ENCODE measurements around the gene MTHFSD. TPM values are rescaled to one million over a fixed set of nuclear protein-coding genes. Genes with fewer than 3 reads are reported as not detected.

The MTHFSD gene
- total RNA-seq, 1 experiment from 2014 or later = 15.7 TPM

DNA sequence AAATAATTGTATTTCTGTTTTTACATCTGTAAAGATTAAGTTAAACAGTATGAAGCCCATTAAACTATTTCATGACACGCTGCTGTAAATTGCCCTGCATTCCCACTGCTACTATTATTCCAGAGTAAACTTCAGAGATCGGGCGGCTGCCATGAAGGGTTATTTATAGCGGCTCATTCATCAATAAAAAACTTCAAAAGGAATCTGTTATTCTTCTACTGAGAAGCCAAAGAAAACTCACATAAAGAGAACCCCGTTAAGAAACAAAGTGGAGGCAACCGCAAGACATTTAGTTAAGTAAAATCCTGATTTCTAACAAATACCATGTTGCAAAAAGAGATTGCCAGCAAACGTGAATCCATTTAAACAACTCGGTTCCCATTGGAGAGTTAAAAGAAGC is 39.7 kb upstream of the MTHFSD start:
- ChIA-PET POLR2A (no interaction called here), CTCF (interaction anchor here (2.4 kb wide), 1 partner anchor 279 kb away, joined by 11 read pairs; no protein-coding TSS in a partner anchor)
- Mint-ChIP-seq H3K4me3 (no peak overlapping the region), H3K9me3 (peaks cover 9% of the 10 kb centered on the region), H3K36me3 (no peaks in the 10 kb centered on the region), H3K4me1 (peaks cover 4% of the 10 kb centered on the region; the same call in 1 of the 2 replicates), H3K27me3 (ENCODE audit: low read depth) (peaks cover 3% of the 10 kb centered on the region; the same call in 1 of the 2 replicates), H3K27ac (no peak overlapping the region)
- ATAC-seq (no peak), DNase-seq (ENCODE audit: low spot score) (no peak)
- no peak for TF ChIP-seq GRHL2 (CRISPR knock-in tag; IDR thresholded peaks at IDR 0.05; ENCODE audit: insufficient replicate concordance, severe bottlenecking)
- no peak for TF ChIP-seq ZNF138 (CRISPR knock-in tag; conservative IDR thresholded peaks at IDR 0.05)
- TF ChIP-seq TCF7 (CRISPR knock-in tag; IDR thresholded peaks at IDR 0.05; ENCODE audit: low read depth) = no peak
- no peak for TF ChIP-seq NFYB (CRISPR knock-in tag; conservative IDR thresholded peaks at IDR 0.05; ENCODE audit: low read depth)
- TF ChIP-seq, protein P1, sequence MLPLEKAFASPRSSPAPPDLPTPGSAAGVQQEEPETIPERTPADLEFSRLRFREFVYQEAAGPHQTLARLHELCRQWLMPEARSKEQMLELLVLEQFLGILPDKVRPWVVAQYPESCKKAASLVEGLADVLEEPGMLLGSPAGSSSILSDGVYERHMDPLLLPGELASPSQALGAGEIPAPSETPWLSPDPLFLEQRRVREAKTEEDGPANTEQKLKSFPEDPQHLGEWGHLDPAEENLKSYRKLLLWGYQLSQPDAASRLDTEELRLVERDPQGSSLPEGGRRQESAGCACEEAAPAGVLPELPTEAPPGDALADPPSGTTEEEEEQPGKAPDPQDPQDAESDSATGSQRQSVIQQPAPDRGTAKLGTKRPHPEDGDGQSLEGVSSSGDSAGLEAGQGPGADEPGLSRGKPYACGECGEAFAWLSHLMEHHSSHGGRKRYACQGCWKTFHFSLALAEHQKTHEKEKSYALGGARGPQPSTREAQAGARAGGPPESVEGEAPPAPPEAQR (CRISPR knock-in tag; IDR thresholded peaks at IDR 0.05) = no peak
- TF ChIP-seq, protein P2, sequence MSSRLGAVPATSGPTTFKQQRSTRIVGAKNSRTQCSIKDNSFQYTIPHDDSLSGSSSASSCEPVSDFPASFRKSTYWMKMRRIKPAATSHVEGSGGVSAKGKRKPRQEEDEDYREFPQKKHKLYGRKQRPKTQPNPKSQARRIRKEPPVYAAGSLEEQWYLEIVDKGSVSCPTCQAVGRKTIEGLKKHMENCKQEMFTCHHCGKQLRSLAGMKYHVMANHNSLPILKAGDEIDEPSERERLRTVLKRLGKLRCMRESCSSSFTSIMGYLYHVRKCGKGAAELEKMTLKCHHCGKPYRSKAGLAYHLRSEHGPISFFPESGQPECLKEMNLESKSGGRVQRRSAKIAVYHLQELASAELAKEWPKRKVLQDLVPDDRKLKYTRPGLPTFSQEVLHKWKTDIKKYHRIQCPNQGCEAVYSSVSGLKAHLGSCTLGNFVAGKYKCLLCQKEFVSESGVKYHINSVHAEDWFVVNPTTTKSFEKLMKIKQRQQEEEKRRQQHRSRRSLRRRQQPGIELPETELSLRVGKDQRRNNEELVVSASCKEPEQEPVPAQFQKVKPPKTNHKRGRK (CRISPR knock-in tag; IDR thresholded peaks at IDR 0.05; ENCODE audit: borderline replicate concordance) = no peak
- TF ChIP-seq ZNF317 (CRISPR knock-in tag; IDR thresholded peaks at IDR 0.05; ENCODE audit: borderline replicate concordance, low read depth) = no peak
- TF ChIP-seq, protein P3, sequence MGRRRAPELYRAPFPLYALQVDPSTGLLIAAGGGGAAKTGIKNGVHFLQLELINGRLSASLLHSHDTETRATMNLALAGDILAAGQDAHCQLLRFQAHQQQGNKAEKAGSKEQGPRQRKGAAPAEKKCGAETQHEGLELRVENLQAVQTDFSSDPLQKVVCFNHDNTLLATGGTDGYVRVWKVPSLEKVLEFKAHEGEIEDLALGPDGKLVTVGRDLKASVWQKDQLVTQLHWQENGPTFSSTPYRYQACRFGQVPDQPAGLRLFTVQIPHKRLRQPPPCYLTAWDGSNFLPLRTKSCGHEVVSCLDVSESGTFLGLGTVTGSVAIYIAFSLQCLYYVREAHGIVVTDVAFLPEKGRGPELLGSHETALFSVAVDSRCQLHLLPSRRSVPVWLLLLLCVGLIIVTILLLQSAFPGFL (CRISPR knock-in tag; IDR thresholded peaks at IDR 0.05; ENCODE audit: borderline replicate concordance) = no peak
- no peak for TF ChIP-seq NR3C1 (CRISPR knock-in tag; conservative IDR thresholded peaks at IDR 0.05; ENCODE audit: low read depth)
- TF ChIP-seq FOXK1 (CRISPR knock-in tag; IDR thresholded peaks at IDR 0.05) = no peak
- TF ChIP-seq, protein P4, sequence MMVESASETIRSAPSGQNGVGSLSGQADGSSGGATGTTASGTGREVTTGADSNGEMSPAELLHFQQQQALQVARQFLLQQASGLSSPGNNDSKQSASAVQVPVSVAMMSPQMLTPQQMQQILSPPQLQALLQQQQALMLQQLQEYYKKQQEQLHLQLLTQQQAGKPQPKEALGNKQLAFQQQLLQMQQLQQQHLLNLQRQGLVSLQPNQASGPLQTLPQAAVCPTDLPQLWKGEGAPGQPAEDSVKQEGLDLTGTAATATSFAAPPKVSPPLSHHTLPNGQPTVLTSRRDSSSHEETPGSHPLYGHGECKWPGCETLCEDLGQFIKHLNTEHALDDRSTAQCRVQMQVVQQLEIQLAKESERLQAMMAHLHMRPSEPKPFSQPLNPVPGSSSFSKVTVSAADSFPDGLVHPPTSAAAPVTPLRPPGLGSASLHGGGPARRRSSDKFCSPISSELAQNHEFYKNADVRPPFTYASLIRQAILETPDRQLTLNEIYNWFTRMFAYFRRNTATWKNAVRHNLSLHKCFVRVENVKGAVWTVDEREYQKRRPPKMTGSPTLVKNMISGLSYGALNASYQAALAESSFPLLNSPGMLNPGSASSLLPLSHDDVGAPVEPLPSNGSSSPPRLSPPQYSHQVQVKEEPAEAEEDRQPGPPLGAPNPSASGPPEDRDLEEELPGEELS (CRISPR knock-in tag; IDR thresholded peaks at IDR 0.05) = no peak
- TF ChIP-seq, protein P5, sequence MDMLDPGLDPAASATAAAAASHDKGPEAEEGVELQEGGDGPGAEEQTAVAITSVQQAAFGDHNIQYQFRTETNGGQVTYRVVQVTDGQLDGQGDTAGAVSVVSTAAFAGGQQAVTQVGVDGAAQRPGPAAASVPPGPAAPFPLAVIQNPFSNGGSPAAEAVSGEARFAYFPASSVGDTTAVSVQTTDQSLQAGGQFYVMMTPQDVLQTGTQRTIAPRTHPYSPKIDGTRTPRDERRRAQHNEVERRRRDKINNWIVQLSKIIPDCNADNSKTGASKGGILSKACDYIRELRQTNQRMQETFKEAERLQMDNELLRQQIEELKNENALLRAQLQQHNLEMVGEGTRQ (CRISPR knock-in tag; IDR thresholded peaks at IDR 0.05) = no peak
- TF ChIP-seq MYBL2 (CRISPR knock-in tag; IDR thresholded peaks at IDR 0.05) = no peak
- no peak for TF ChIP-seq RELA (CRISPR knock-in tag; IDR thresholded peaks at IDR 0.05; ENCODE audit: borderline replicate concordance)
- no peak for TF ChIP-seq KAT7 (CRISPR knock-in tag; IDR thresholded peaks at IDR 0.05; ENCODE audit: borderline replicate concordance)
- TF ChIP-seq TP53 (CRISPR knock-in tag; IDR thresholded peaks at IDR 0.05) = no peak
- TF ChIP-seq, protein P6, sequence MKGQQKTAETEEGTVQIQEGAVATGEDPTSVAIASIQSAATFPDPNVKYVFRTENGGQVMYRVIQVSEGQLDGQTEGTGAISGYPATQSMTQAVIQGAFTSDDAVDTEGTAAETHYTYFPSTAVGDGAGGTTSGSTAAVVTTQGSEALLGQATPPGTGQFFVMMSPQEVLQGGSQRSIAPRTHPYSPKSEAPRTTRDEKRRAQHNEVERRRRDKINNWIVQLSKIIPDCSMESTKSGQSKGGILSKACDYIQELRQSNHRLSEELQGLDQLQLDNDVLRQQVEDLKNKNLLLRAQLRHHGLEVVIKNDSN (CRISPR knock-in tag; IDR thresholded peaks at IDR 0.05) = no peak
- no peak for TF ChIP-seq SOX15 (CRISPR knock-in tag; IDR thresholded peaks at IDR 0.05)
- no peak for TF ChIP-seq IRF2 (CRISPR knock-in tag; IDR thresholded peaks at IDR 0.05; ENCODE audit: borderline replicate concordance, low read depth)

Data from WTC11 (cell line).